NB4 (cell line): ENCODE results near the gene SPACA6.

Experiments used
- POLR2A ChIP-seq: IDR thresholded peaks from 2 replicates; pipeline ENCODE4 v1.6.1; 2011; ENCODE audit warnings: mild to moderate bottlenecking; ENCODE audit not compliant: insufficient read length; ENCODE audit errors: extremely low read depth
- TF ChIP-seq, protein P1 (sequence below): IDR thresholded peaks from one replicate; pipeline ENCODE4 v1.5.1; 2012; ENCODE audit warnings: low read depth, low read length

DNA sequence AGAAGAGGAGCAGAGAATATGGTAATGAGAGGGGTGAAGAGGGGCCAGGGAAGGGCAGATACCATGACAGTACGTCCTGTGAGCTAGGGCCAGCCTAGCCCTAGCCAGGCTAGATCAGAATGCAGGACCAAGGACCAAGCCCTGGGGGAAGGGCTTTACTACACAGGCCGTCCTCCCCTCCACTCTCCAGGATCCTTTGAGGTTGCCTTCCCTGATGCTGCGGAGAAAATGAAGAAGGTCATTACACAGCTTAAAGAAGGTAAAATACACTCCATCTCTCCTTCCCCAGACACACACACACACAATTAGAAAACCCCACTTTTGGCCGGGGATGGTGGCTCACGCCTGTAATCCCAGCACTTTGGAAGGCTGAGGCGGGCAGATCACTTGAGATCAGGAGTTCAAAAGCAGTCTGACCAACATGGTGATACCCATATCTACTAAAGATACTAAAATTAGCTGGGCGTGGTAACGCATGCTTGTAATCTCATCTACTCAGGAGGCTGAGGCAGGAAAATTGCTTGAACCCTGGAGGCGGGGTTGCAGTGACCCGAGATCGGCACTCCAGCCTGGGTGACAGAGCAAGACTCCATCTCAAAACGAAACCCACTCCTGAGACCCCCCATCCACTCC, 8.5 kb downstream of the SPACA6 start:
- TF ChIP-seq, protein P1, sequence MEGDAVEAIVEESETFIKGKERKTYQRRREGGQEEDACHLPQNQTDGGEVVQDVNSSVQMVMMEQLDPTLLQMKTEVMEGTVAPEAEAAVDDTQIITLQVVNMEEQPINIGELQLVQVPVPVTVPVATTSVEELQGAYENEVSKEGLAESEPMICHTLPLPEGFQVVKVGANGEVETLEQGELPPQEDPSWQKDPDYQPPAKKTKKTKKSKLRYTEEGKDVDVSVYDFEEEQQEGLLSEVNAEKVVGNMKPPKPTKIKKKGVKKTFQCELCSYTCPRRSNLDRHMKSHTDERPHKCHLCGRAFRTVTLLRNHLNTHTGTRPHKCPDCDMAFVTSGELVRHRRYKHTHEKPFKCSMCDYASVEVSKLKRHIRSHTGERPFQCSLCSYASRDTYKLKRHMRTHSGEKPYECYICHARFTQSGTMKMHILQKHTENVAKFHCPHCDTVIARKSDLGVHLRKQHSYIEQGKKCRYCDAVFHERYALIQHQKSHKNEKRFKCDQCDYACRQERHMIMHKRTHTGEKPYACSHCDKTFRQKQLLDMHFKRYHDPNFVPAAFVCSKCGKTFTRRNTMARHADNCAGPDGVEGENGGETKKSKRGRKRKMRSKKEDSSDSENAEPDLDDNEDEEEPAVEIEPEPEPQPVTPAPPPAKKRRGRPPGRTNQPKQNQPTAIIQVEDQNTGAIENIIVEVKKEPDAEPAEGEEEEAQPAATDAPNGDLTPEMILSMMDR, result no peak
- TF ChIP-seq POLR2A, result no peak
